ENCODE data around the gene ULBP3. TPM values are rescaled to one million over a fixed set of nuclear protein-coding genes. Genes with fewer than 3 reads are reported as not detected.

The ULBP3 gene
- total RNA-seq, 1 donor = 16.4 TPM

GRCh38 chr6:150102750-150103270 lies 33.9 kb upstream of the ULBP3 start:
- no peak overlapping the region for H3K4me3 ChIP-seq (ENCODE audit: low read depth, low read length)
- no peak for TF ChIP-seq CTCF (IDR thresholded peaks at IDR 0.05; ENCODE audit: insufficient read depth, low read length)
- no peak for DNase-seq (ENCODE audit: low read depth)

DNA sequence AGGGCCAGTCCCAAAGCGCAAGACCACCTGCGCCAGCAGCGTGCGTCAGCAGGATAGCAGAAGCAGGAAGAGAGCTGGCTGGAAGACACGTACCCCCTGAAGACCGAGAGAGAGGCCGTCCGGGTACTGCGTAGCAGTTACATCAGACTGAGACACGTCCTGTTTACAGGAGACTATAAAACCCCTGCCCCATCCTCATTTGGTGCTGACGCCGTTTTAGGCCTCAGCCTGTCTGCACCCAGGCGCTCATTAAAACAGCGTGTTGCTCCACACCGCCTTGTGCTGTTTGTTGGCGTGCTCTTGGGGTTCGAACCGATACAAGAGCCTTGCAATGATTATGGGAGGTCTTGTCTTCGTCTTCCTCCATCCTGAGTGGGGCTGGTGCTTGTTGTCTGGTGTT lies 31.8 kb upstream of the ULBP3 start:
- DNase-seq (ENCODE audit: low read depth) = no peak
- no peak overlapping the region for H3K4me3 ChIP-seq (ENCODE audit: low read depth, low read length)
- TF ChIP-seq CTCF (IDR thresholded peaks at IDR 0.05; ENCODE audit: insufficient read depth, low read length) = no peak

GRCh38 chr6:150099953-150100352 lies 31.0 kb upstream of the ULBP3 start:
- TF ChIP-seq CTCF (IDR thresholded peaks at IDR 0.05; ENCODE audit: insufficient read depth, low read length) = no peak
- DNase-seq (ENCODE audit: low read depth) = no peak
- no peak overlapping the region for H3K4me3 ChIP-seq (ENCODE audit: low read depth, low read length)

DNA sequence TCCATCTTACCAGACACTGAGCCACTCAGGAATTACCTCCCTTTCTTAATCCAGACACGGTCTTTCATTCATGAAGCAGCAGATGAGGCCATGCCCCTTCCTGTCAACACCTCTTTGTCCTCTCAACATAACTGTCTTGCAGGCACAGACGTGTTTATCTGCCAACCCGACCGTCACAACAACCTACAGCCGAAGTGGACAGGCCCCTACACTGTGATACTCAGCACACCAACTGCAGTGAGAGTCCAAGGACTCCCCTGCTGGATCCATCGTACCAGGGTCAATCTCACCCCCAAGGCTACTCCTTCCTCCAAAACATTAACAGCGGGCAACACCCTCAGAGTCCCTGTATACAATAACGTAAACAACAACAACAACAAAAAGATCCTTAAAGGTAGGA lies 30.6 kb upstream of the ULBP3 start:
- DNase-seq (ENCODE audit: low read depth) = no peak
- TF ChIP-seq CTCF (IDR thresholded peaks at IDR 0.05; ENCODE audit: insufficient read depth, low read length) = no peak
- H3K4me3 ChIP-seq (ENCODE audit: low read depth, low read length) = no peak overlapping the region

- H3K4me3 ChIP-seq (ENCODE audit: low read depth, low read length) = no peak overlapping the region
- TF ChIP-seq CTCF (IDR thresholded peaks at IDR 0.05; ENCODE audit: insufficient read depth, low read length) = no peak
- no peak for DNase-seq (ENCODE audit: low read depth)
Measured at GRCh38 chr6:150098155-150098554, 29.2 kb upstream of the ULBP3 start.

GRCh38 chr6:150093397-150093796 lies 24.5 kb upstream of the ULBP3 start:
- H3K4me3 ChIP-seq (ENCODE audit: low read depth, low read length) = no peak overlapping the region
- DNase-seq (ENCODE audit: low read depth) = no peak
- no peak for TF ChIP-seq CTCF (IDR thresholded peaks at IDR 0.05; ENCODE audit: insufficient read depth, low read length)

DNA sequence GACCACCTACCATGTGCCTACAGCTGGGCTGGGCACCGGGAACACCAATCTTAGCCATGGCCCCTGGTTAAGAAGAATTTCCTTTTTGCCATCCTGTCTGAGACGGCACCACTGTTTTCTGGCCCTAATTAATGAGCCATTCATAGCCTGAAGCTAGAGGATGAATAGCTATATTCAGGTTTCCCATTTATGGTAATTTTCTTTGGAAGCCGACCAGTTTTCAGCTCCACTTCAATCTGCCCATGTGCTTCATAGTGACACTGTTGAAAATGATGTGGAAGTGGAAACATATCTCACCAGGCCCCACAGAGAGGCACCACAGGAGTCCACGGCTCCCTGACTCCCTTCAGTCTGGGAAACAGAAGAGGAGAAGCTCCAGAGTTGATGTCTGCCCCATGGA lies 22.6 kb upstream of the ULBP3 start:
- no peak overlapping the region for H3K4me3 ChIP-seq (ENCODE audit: low read depth, low read length)
- no peak for TF ChIP-seq CTCF (IDR thresholded peaks at IDR 0.05; ENCODE audit: insufficient read depth, low read length)
- DNase-seq (ENCODE audit: low read depth) = no peak

All from fibroblast of the aortic adventitia (primary cell).